Astrocyte (in vitro differentiated cells and primary cell): ENCODE data around the gene CHSY1.

ENCODE experiments used
- EZH2 ChIP-seq: IDR thresholded peaks from 2 replicates; pipeline ENCODE4 v1.6.1; 2012; ENCODE audit warnings: mild to moderate bottlenecking, low read length, inconsistent platforms; ENCODE audit not compliant: insufficient read depth
- TF ChIP-seq, protein P1 (sequence below): IDR thresholded peaks from 2 replicates; pipeline ENCODE4 v1.5.1; 2011; ENCODE audit warnings: low read depth, mild to moderate bottlenecking, inconsistent platforms, low read length, moderate library complexity; ENCODE audit not compliant: insufficient read depth

DNA sequence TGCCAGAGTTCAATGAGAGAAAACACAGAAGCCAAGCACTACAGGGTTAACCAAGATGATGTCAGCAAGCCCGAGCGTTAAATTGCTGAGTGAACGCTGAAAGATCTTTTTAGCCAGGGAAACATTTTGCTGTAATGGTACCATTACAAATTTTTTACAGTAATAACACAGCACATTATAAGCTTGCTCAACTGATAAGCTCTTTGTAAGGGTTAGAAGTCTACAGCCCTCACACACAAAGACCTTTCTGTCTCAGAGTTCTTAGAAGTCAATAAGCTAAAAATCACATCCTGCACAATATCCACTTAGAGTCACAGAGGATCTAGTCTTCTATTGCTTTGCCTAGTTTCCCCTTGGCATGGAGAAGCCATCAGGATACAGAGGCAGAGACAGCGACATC lies 29.9 kb downstream of the CHSY1 start:
- TF ChIP-seq, protein P1, sequence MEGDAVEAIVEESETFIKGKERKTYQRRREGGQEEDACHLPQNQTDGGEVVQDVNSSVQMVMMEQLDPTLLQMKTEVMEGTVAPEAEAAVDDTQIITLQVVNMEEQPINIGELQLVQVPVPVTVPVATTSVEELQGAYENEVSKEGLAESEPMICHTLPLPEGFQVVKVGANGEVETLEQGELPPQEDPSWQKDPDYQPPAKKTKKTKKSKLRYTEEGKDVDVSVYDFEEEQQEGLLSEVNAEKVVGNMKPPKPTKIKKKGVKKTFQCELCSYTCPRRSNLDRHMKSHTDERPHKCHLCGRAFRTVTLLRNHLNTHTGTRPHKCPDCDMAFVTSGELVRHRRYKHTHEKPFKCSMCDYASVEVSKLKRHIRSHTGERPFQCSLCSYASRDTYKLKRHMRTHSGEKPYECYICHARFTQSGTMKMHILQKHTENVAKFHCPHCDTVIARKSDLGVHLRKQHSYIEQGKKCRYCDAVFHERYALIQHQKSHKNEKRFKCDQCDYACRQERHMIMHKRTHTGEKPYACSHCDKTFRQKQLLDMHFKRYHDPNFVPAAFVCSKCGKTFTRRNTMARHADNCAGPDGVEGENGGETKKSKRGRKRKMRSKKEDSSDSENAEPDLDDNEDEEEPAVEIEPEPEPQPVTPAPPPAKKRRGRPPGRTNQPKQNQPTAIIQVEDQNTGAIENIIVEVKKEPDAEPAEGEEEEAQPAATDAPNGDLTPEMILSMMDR, result no peak
- no peak for TF ChIP-seq EZH2
